OCI-LY7 (cell line): ENCODE measurements around the gene CERS3.

ENCODE experiments used
- EZH2phosphoT487 ChIP-seq: fragments of 200-600 bp; sonication (generic); IDR thresholded peaks from 2 replicates; pipeline ENCODE4 v1.6.1; 2018; ENCODE audit warnings: low read depth, borderline replicate concordance, mild to moderate bottlenecking, mixed run types, antibody characterized with exemption, low read length, moderate library complexity, mixed read lengths
- TF ChIP-seq, protein P1 (sequence below): fragments of 200-600 bp; sonication (generic); conservative IDR thresholded peaks from 2 replicates; pipeline ENCODE4 v1.5.1; 2014; ENCODE audit warnings: mild to moderate bottlenecking, antibody characterized with exemption, low read length, moderate library complexity, mixed read lengths

DNA sequence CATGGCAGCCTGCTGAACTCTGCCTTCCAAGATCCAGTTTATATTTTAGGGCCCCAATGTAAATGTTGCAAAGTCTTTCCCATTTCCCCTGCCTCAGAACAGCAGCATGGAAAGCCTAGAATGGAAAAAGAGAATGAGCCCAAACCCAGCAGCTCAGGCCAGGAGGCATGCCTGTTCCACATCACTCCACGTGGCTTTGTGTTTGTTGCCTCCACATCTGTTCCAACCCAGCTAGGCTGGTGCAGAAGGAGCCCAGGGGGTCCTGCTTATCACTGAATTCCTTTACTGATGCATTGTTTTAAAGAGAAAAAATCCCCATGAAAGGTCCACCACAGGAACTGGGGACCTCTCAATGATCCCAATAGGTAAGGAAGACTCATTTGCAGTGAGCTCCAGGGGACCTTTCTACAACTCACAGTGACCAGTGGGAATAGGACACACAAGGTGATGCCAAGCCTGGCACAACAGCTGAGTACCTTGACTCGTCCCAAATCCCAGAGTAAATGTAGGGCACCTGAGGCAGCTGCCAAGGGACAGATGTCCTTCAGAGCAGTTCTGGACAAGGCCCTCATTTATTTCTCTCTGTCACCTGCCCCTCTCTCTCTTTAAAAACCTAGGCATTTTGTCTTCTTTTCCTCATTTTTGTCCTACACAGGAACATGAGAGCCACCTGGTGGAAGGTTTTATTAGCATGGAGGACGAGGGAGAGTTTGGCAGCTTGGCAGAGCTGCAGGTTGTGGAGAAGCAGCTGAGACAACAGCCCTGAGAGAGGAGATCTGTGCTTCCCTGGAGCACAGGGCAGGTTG, 145.2 kb downstream of the CERS3 start:
- no peak for TF ChIP-seq EZH2phosphoT487
- TF ChIP-seq, protein P1, sequence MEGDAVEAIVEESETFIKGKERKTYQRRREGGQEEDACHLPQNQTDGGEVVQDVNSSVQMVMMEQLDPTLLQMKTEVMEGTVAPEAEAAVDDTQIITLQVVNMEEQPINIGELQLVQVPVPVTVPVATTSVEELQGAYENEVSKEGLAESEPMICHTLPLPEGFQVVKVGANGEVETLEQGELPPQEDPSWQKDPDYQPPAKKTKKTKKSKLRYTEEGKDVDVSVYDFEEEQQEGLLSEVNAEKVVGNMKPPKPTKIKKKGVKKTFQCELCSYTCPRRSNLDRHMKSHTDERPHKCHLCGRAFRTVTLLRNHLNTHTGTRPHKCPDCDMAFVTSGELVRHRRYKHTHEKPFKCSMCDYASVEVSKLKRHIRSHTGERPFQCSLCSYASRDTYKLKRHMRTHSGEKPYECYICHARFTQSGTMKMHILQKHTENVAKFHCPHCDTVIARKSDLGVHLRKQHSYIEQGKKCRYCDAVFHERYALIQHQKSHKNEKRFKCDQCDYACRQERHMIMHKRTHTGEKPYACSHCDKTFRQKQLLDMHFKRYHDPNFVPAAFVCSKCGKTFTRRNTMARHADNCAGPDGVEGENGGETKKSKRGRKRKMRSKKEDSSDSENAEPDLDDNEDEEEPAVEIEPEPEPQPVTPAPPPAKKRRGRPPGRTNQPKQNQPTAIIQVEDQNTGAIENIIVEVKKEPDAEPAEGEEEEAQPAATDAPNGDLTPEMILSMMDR = peak; percentile 66
